Neuronal stem cell (in vitro differentiated cells): ENCODE data around the gene RNU6-8.

Experiments
- DNase-seq: peaks from one replicate; pipeline ENCODE4 v3.0.0-alpha.2; 2013; ENCODE audit warnings: low spot score
- H2AFZ ChIP-seq: one replicate; pipeline ENCODE4 v1.6.1; 2013; ENCODE audit warnings: mild to moderate bottlenecking, low read length, inconsistent platforms
- H2AK5ac ChIP-seq: 2 replicates; pipeline ENCODE4 v1.6.1; 2013; ENCODE audit warnings: low read depth, mild to moderate bottlenecking, inconsistent platforms, low read length, moderate library complexity, mixed read lengths
- H2BK120ac ChIP-seq: 2 replicates; pipeline ENCODE4 v1.6.1; 2013; ENCODE audit warnings: low read depth, mild to moderate bottlenecking, inconsistent platforms, low read length, moderate library complexity, mixed read lengths
- H2BK12ac ChIP-seq: one replicate; pipeline ENCODE4 v1.6.1; 2013; ENCODE audit warnings: low read length, inconsistent platforms
- H2BK15ac ChIP-seq: 2 replicates; pipeline ENCODE4 v1.6.1; 2013; ENCODE audit warnings: mild to moderate bottlenecking, low read length, inconsistent platforms, mixed read lengths
- H2BK5ac ChIP-seq: one replicate; pipeline ENCODE4 v1.6.1; 2013; ENCODE audit warnings: inconsistent platforms, mild to moderate bottlenecking, low read length, moderate library complexity
- H3K14ac ChIP-seq: one replicate; pipeline ENCODE4 v1.6.1; 2013; ENCODE audit warnings: low read length, inconsistent platforms
- H3K18ac ChIP-seq: 2 replicates; pipeline ENCODE4 v1.6.1; 2013; ENCODE audit warnings: low read length, inconsistent platforms
- H3K23ac ChIP-seq: 2 replicates; pipeline ENCODE4 v1.6.1; 2013; ENCODE audit warnings: low read depth, mild to moderate bottlenecking, mixed read lengths, low read length, inconsistent platforms; ENCODE audit not compliant: poor library complexity
- H3K27ac ChIP-seq: replicated peaks from 3 replicates; pipeline ENCODE4 v1.5.1; 2013; ENCODE audit warnings: low read length, inconsistent platforms
- H3K27me3 ChIP-seq, 3 experiments: 2 replicates each; pipeline ENCODE4 v1.6.1; 2013; ENCODE audit warnings: low read length in 3 of 3, mild to moderate bottlenecking in 2 of 3, inconsistent platforms in 1 of 3, low read depth in 1 of 3, mixed read lengths in 1 of 3, moderate library complexity in 1 of 3; ENCODE audit not compliant: control insufficient read depth in 3 of 3, insufficient read depth in 3 of 3
- H3K36me3 ChIP-seq, 2 donors: replicated peaks in 1 of 2; 2 replicates each; pipeline ENCODE4 v1.6.1; 2013; ENCODE audit warnings: low read length in 2 of 2; ENCODE audit not compliant: control insufficient read depth in 2 of 2, insufficient read depth in 2 of 2
- H3K4ac ChIP-seq: 2 replicates; pipeline ENCODE4 v1.6.1; 2013; ENCODE audit warnings: inconsistent platforms, mild to moderate bottlenecking, low read length, moderate library complexity
- H3K4me1 ChIP-seq, 2 donors: 1 replicate in 1 of 2; 2 replicates in 1 of 2; pipeline ENCODE4 v1.6.1; 2013; ENCODE audit warnings: low read length in 2 of 2, low read depth in 1 of 2; ENCODE audit not compliant: control insufficient read depth in 2 of 2, insufficient read depth in 1 of 2
- H3K4me2 ChIP-seq: one replicate; pipeline ENCODE4 v1.6.1; 2013; ENCODE audit warnings: mild to moderate bottlenecking, low read length, inconsistent platforms; ENCODE audit not compliant: insufficient read depth, poor library complexity, severe bottlenecking
- H3K4me3 ChIP-seq, 2 donors: 2 replicates each; pipeline ENCODE4 v1.5.1; 2013; ENCODE audit warnings: low read length in 2 of 2, mild to moderate bottlenecking in 2 of 2, inconsistent platforms in 1 of 2, moderate library complexity in 1 of 2
- H3K79me1 ChIP-seq: one replicate; pipeline ENCODE4 v1.6.1; 2013; ENCODE audit warnings: low read depth, mild to moderate bottlenecking, inconsistent platforms, low read length, moderate library complexity
- H3K9ac ChIP-seq: one replicate; pipeline ENCODE4 v1.6.1; 2013; ENCODE audit warnings: mild to moderate bottlenecking, low read depth, low read length, inconsistent platforms; ENCODE audit not compliant: poor library complexity
- H3K9me3 ChIP-seq, 2 donors: replicated peaks in 1 of 2; 2 replicates each; pipeline versions ENCODE3 to v1.6.1; 2013; ENCODE audit warnings: low read length in 2 of 2, mild to moderate bottlenecking in 2 of 2, inconsistent platforms in 1 of 2, low read depth in 1 of 2, mixed read lengths in 1 of 2, moderate library complexity in 1 of 2; ENCODE audit not compliant: control insufficient read depth in 2 of 2, insufficient read depth in 1 of 2
- H4K8ac ChIP-seq: one replicate; pipeline ENCODE4 v1.6.1; 2013; ENCODE audit warnings: low read depth, mild to moderate bottlenecking, inconsistent platforms, low read length, moderate library complexity
- H4K91ac ChIP-seq: one replicate; pipeline ENCODE4 v1.6.1; 2013; ENCODE audit warnings: low read length, low read depth, mild to moderate bottlenecking, inconsistent platforms; ENCODE audit not compliant: poor library complexity
- WGBS, 2 donors: extraction: QIAGEN DNeasy Blood & Tissue Kit; methylation state at CpG; one replicate each; pipeline ENCODE4 v1.1.7; 2013; ENCODE audit warnings: missing lambda C conversion rate in 2 of 2, mixed read lengths in 1 of 2; ENCODE audit not compliant: insufficient read length in 2 of 2, insufficient replicate concordance in 1 of 2; ENCODE audit errors: extremely low coverage in 2 of 2; 5-methylcytosine and 5-hydroxymethylcytosine counted together

The RNU6-8 gene

DNA sequence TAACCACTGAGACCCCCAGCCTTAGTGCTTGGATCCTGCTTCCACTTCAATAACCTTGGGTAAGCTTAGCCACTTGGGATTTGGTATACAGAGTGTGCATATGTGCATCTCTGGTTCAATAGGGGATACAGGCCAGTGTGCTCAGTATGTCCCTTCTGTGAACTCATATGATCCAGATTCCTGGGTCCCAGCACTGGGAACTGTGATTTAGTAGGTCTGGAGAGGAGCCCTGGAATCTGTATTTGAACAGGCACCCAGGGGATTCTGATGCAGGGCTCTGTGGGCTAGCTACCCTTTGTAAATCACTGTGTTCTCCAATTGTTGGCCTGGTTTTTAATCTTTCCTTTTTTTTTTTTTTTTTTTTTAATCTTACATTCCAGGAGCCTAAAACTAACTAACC, 9.8 kb upstream of the RNU6-8 start:
- Histone ChIP-seq H2BK5ac (no peak overlapping the region), H3K9ac (no peak overlapping the region), H3K4me3 (no peak overlapping the region), H4K8ac (no peak overlapping the region), H3K9me3 (peaks cover 0 to 4% of the 10 kb centered on the region in 2 donors), H2AFZ (no peak overlapping the region), H3K4me2 (no peak overlapping the region), H3K27ac (no peak overlapping the region), H2AK5ac (no peak overlapping the region), H2BK12ac (no peak overlapping the region), H3K14ac (no peak overlapping the region), H4K91ac (no peak overlapping the region), H3K36me3 (no peaks in the 10 kb centered on the region), H3K4me1 (peaks cover 0 to 2% of the 10 kb centered on the region in 2 donors), H3K18ac (no peak overlapping the region), H3K23ac (no peak overlapping the region), H3K4ac (no peak overlapping the region), H2BK15ac (no peak overlapping the region), H3K27me3 (peaks cover 0 to 15% (median 0%) of the 10 kb centered on the region in 3 experiments), H3K79me1 (no peaks in the 10 kb centered on the region), H2BK120ac (no peak overlapping the region)
- DNase-seq = no peak

DNA sequence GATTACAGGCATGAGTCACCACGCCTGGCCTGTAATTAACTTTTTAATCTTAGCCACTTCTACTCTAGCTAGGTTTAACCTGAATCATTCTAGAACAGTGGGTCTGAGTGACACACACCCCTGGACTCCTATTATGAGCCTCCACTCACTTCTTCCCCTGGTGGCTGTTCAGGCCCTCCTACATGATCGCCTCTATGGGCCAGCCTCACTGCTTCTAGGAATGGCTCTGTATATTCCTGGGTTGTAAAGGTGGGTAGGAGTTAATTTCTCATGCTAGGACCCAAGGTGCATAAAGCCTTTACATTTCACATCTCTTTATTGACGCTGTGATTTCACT, 8.0 kb upstream of the RNU6-8 start:
- Histone ChIP-seq H3K4me1 (no peaks in the 10 kb centered on the region), H3K14ac (no peak overlapping the region), H3K4me3 (no peak overlapping the region), H3K23ac (no peak overlapping the region), H3K27ac (no peak overlapping the region), H2BK5ac (no peak overlapping the region), H2AK5ac (no peak overlapping the region), H3K4ac (no peak overlapping the region), H2BK15ac (no peak overlapping the region), H3K27me3 (peaks cover 0 to 31% (median 0%) of the 10 kb centered on the region in 3 experiments), H2BK12ac (no peak overlapping the region), H3K79me1 (no peaks in the 10 kb centered on the region), H4K91ac (no peak overlapping the region), H3K9ac (no peak overlapping the region), H2BK120ac (no peak overlapping the region), H3K36me3 (no peaks in the 10 kb centered on the region), H2AFZ (no peak overlapping the region), H3K4me2 (no peak overlapping the region), H3K9me3 (peaks cover 0 to 4% of the 10 kb centered on the region in 2 donors), H3K18ac (no peak overlapping the region), H4K8ac (no peak overlapping the region)
- DNase-seq = no peak
- no CpG with 5 or more reads among the region's 3 CpGs for WGBS, 2 donors

DNA sequence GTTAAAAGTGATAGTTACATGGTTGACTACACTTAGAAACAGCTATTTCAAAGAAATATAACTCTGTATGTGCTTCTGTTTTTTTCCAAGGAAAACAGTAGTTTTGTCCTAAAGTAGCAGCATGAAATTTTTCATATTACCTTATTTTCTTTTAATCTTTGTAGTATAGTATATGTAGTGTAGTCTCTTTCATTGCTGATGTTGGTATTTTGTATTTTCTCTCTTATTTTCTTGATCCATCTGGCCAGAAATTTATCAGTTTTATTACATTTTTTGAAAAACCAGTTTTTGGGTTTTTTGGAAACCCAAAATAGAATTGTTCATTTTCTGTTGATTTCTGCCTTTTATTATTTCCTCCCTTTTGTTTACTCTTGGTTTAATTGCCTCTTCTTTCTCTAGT, 6.4 kb upstream of the RNU6-8 start:
- H3K4ac ChIP-seq = no peak overlapping the region
- H4K91ac ChIP-seq = no peak overlapping the region
- H3K14ac ChIP-seq = no peak overlapping the region
- H3K27me3 ChIP-seq = peaks cover 0 to 41% (median 0%) of the 10 kb centered on the region in 3 experiments
- peaks cover 0 to 2% of the 10 kb centered on the region in 2 donors for H3K9me3 ChIP-seq
- no peak overlapping the region for H3K9ac ChIP-seq
- no peak overlapping the region for H2BK15ac ChIP-seq
- H2AFZ ChIP-seq = no peak overlapping the region
- H2AK5ac ChIP-seq = no peak overlapping the region
- no peaks in the 10 kb centered on the region for H3K79me1 ChIP-seq
- H2BK120ac ChIP-seq = no peak overlapping the region
- H3K23ac ChIP-seq = no peak overlapping the region
- H3K18ac ChIP-seq = no peak overlapping the region
- no peak overlapping the region for H2BK12ac ChIP-seq
- H3K4me1 ChIP-seq = no peaks in the 10 kb centered on the region
- no peak for DNase-seq
- H2BK5ac ChIP-seq = no peak overlapping the region
- H4K8ac ChIP-seq = no peak overlapping the region
- no peaks in the 10 kb centered on the region for H3K36me3 ChIP-seq
- H3K4me3 ChIP-seq = no peak overlapping the region
- no peak overlapping the region for H3K4me2 ChIP-seq
- H3K27ac ChIP-seq = no peak overlapping the region

DNA sequence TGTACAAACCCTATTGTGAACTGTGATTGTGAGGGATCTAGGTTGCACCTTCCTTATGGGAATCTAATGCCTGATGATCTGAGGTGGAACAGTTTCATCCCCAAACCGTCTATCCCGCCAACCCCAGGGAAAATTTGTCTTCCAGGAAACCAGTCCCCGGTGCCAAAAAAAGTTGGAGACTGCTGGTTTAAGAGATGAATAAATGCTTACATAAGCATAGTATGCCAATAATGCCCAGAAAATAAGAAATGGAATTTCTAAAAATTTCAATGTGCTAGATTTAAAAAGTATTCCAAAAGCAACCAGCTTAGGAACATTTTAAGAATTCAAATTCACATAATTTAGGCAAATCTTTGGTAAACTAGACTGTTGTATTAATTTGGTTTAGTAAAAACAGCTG, 5.4 kb upstream of the RNU6-8 start:
- WGBS, 2 donors = no CpG with 5 or more reads among the region's 3 CpGs
- no peak overlapping the region for H4K91ac ChIP-seq
- H2BK5ac ChIP-seq = no peak overlapping the region
- H3K23ac ChIP-seq = no peak overlapping the region
- no peak overlapping the region for H3K4me2 ChIP-seq
- H3K18ac ChIP-seq = no peak overlapping the region
- H3K27ac ChIP-seq = no peak overlapping the region
- DNase-seq = no peak
- no peak overlapping the region for H3K9ac ChIP-seq
- H3K79me1 ChIP-seq = no peaks in the 10 kb centered on the region
- no peak overlapping the region for H3K4ac ChIP-seq
- H2AFZ ChIP-seq = no peak overlapping the region
- H3K4me1 ChIP-seq = no peaks in the 10 kb centered on the region
- peaks cover 0 to 48% (median 0%) of the 10 kb centered on the region in 3 experiments for H3K27me3 ChIP-seq
- H2BK15ac ChIP-seq = no peak overlapping the region
- H4K8ac ChIP-seq = no peak overlapping the region
- no peak overlapping the region for H3K14ac ChIP-seq
- no peak overlapping the region for H2AK5ac ChIP-seq
- no peak overlapping the region for H2BK12ac ChIP-seq
- H3K9me3 ChIP-seq = peaks cover 0 to 2% of the 10 kb centered on the region in 2 donors
- H3K36me3 ChIP-seq = no peaks in the 10 kb centered on the region
- no peak overlapping the region for H3K4me3 ChIP-seq
- H2BK120ac ChIP-seq = no peak overlapping the region
